K562 (cell line): ENCODE data around the gene PTGES3L. TPM values are rescaled to one million over a fixed set of nuclear protein-coding genes. Genes with fewer than 3 reads are reported as not detected.

ENCODE experiments used
- BRD4 ChIP-seq: fragments of 200-600 bp; sonication (generic); IDR thresholded peaks from 2 replicates; pipeline ENCODE4 v1.6.1; 2017; ENCODE audit warnings: inconsistent platforms
- CXXC5 ChIP-seq: fragments of 250-450 bp; sonication (Bioruptor Pico); IDR thresholded peaks from 2 replicates; pipeline ENCODE4 v1.8.0; 2022; ENCODE audit warnings: inconsistent platforms, mild to moderate bottlenecking, moderate library complexity
- E2F8 ChIP-seq: fragments of 450-650 bp; IDR thresholded peaks from 2 replicates; pipeline ENCODE4 v1.7.1; 2018; ENCODE audit warnings: mild to moderate bottlenecking, low read depth; ENCODE audit not compliant: partially characterized antibody
- ESRRB ChIP-seq: fragments of 250-450 bp; sonication (Bioruptor Pico); IDR thresholded peaks from 2 replicates; pipeline ENCODE4 v1.5.0; 2020; ENCODE audit warnings: mild to moderate bottlenecking, moderate library complexity, borderline replicate concordance
- ETV1 ChIP-seq: fragments of 450-650 bp; conservative IDR thresholded peaks from 2 replicates; pipeline ENCODE4 v1.6.1; 2016; ENCODE audit warnings: missing genetic modification characterization, control low read depth, low read depth, missing compliant biosample characterization
- ETV5 ChIP-seq: sonication (generic); formaldehyde crosslinking; IDR thresholded peaks from 2 replicates; pipeline ENCODE4 v1.4.0; 2020; ENCODE audit warnings: low read depth, mild to moderate bottlenecking, missing genetic modification reagents
- FOS ChIP-seq: IDR thresholded peaks from 3 replicates; pipeline ENCODE4 v1.6.1; 2011; ENCODE audit not compliant: insufficient read length; ENCODE audit errors: extremely low read depth
- HOXB6 ChIP-seq: fragments of 250-450 bp; sonication (Bioruptor Pico); IDR thresholded peaks from 2 replicates; pipeline ENCODE4 v1.5.1; 2022; ENCODE audit warnings: mild to moderate bottlenecking, borderline replicate concordance
- KLF16 ChIP-seq: IDR thresholded peaks from 2 replicates; pipeline ENCODE4 v1.6.1; 2016; ENCODE audit warnings: antibody characterized with exemption
- MBD2 ChIP-seq: sonication (generic); IDR thresholded peaks from 2 replicates; pipeline ENCODE4 v1.6.1; 2016; ENCODE audit warnings: low read depth, borderline replicate concordance
- POLR2G ChIP-seq: fragments of 200-400 bp; formaldehyde crosslinking; IDR thresholded peaks from 2 replicates; pipeline ENCODE4 v1.6.1; 2017; ENCODE audit warnings: low read depth, mild to moderate bottlenecking, antibody characterized with exemption, low read length, moderate library complexity
- PURB ChIP-seq: sonication (generic); formaldehyde crosslinking; IDR thresholded peaks from 2 replicates; pipeline ENCODE4 v1.9.0; 2021; ENCODE audit warnings: low read depth, mild to moderate bottlenecking, missing genetic modification reagents
- RBM34 ChIP-seq: fragments of 200-400 bp; formaldehyde crosslinking; IDR thresholded peaks from 2 replicates; pipeline ENCODE4 v1.6.1; 2018; ENCODE audit warnings: low read length, borderline replicate concordance; ENCODE audit not compliant: insufficient read depth
- RCOR1 ChIP-seq, 2 experiments: IDR thresholded peaks; 2 replicates each; pipeline ENCODE4 v1.6.1; 2012; ENCODE audit warnings: low read depth in 2 of 2, low read length in 2 of 2, borderline replicate concordance in 1 of 2, improper control_type of control experiment in 1 of 2
- SMARCA4 ChIP-seq: fragments of 450-650 bp; IDR thresholded peaks from 2 replicates; pipeline ENCODE4 v1.6.1; 2016
- SP2 ChIP-seq: IDR thresholded peaks from 2 replicates; pipeline ENCODE4 v1.6.1; 2011; ENCODE audit warnings: mild to moderate bottlenecking, low read depth, low read length, moderate library complexity; ENCODE audit not compliant: poor library complexity, severe bottlenecking; ENCODE audit errors: extremely low read depth
- TCF3 ChIP-seq: sonication (generic); formaldehyde crosslinking; IDR thresholded peaks from 2 replicates; pipeline ENCODE4 v1.4.0; 2020; ENCODE audit warnings: mild to moderate bottlenecking, missing genetic modification reagents
- TOE1 ChIP-seq, 2 experiments: fragments of 450-650 bp in 1 of 2; sonication (generic) in 1 of 2; formaldehyde crosslinking in 1 of 2; IDR thresholded peaks; 2 replicates each; pipeline versions ENCODE4 v1.7.1 to v1.8.0; 2016 to 2022; ENCODE audit warnings: borderline replicate concordance in 2 of 2, mild to moderate bottlenecking in 2 of 2, antibody characterized with exemption in 1 of 2, inconsistent platforms in 1 of 2, low read depth in 1 of 2, missing genetic modification reagents in 1 of 2, moderate library complexity in 1 of 2
- ZNF444 ChIP-seq: fragments of 250-450 bp; sonication (Bioruptor Pico); IDR thresholded peaks from 2 replicates; pipeline ENCODE4 v1.4.0; 2020; ENCODE audit warnings: mild to moderate bottlenecking, moderate library complexity
- ZNF589 ChIP-seq: fragments of 200-800 bp; sonication (Bioruptor generic); IDR thresholded peaks from 2 replicates; pipeline ENCODE4 v1.6.1; 2016; ENCODE audit warnings: low read depth, missing genetic modification characterization, missing compliant biosample characterization
- polyA plus RNA-seq, 8 experiments: library from polyadenylated mRNA; depleted of rRNA in 4 of 8; stranded (reverse) in 5 of 8; unstranded in 3 of 8; fragments of >200 nt; fragmentation: Nextera tagmentation in 2 of 8; fragmentation: Illumina TruSeq in 1 of 8; extraction: Ambion mirVana in 2 of 8; extraction: Trizol in 1 of 8; gene quantifications; 2 replicates each; pipeline versions ENCODE4 v1.2.1 to v1.2.3, GENCODE V29; 2011 to 2014; ENCODE audit warnings: inconsistent platforms in 1 of 8, missing spikeins in 1 of 8
- total RNA-seq, 7 experiments: library from RNA; depleted of rRNA in 6 of 7; stranded (reverse); fragments of >200 nt in 6 of 7; fragmentation: Illumina TruSeq in 2 of 7; extraction: Trizol in 2 of 7; gene quantifications; 2 replicates each; pipeline versions ENCODE4 v1.2.1 to v1.2.3, GENCODE V29; 2011 to 2021; ENCODE audit warnings: low replicate concordance in 1 of 7
- TF ChIP-seq, protein P1 (sequence below): sonication (generic); formaldehyde crosslinking; IDR thresholded peaks from 2 replicates; pipeline ENCODE4 v1.8.0; 2022; ENCODE audit warnings: mild to moderate bottlenecking, missing genetic modification reagents
- TF ChIP-seq, protein P2 (sequence below): sonication (generic); formaldehyde crosslinking; IDR thresholded peaks from 2 replicates; pipeline ENCODE4 v1.9.0; 2022; ENCODE audit warnings: mild to moderate bottlenecking, missing genetic modification reagents

The PTGES3L gene
- total and polyA plus RNA-seq, 9 of the 15 experiments (the other 6 are each of a cell fraction or from before 2014, with no cell fraction given): 6.0 to 16.0 (median 9.6) TPM

- peak; percentile 98 for TF ChIP-seq E2F8
- peak; percentile 89 for TF ChIP-seq TOE1 (IDR thresholded peaks at IDR 0.05; ENCODE audit: borderline replicate concordance)
- no peak for TF ChIP-seq TOE1 (CRISPR knock-in tag; IDR thresholded peaks at IDR 0.05; ENCODE audit: borderline replicate concordance, low read depth)
- TF ChIP-seq RBM34: no peak
- peak; percentile 37 for TF ChIP-seq SP2
- TF ChIP-seq KLF16: peak; percentile 18; the same call in 1 of the 2 replicates
- TF ChIP-seq CXXC5 (CRISPR knock-in tag): peak; percentile 98
- peak; percentile 70 for TF ChIP-seq SMARCA4
- TF ChIP-seq ZNF589: peak; percentile 43; the same call in 1 of the 2 replicates
- no peak for TF ChIP-seq HOXB6 (CRISPR knock-in tag)
- TF ChIP-seq ETV5 (CRISPR knock-in tag): peak; percentile 92
- TF ChIP-seq PURB (CRISPR knock-in tag): no peak
- 0 out of 2 replicates have a peak, but pooled peaks have one; percentile 27 for TF ChIP-seq TCF3 (CRISPR knock-in tag)
- TF ChIP-seq ESRRB (CRISPR knock-in tag): no peak
- TF ChIP-seq FOS: peak; percentile 17
- TF ChIP-seq POLR2G: peak; percentile 95
- TF ChIP-seq ETV1 (tag): peak; percentile 98
- TF ChIP-seq RCOR1 (IDR thresholded peaks at IDR 0.05; ENCODE audit: borderline replicate concordance in 1 of 2, low read depth in 2 of 2, low read length in 2 of 2): peak; percentile 77 to 84
- TF ChIP-seq, protein P1, sequence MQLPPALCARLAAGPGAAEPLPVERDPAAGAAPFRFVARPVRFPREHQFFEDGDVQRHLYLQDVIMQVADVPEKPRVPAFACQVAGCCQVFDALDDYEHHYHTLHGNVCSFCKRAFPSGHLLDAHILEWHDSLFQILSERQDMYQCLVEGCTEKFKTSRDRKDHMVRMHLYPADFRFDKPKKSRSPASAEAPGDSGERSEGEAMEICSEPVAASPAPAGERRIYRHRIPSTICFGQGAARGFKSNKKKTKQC (CRISPR knock-in tag): peak; percentile 56; the same call in 1 of the 2 replicates
- TF ChIP-seq, protein P2, sequence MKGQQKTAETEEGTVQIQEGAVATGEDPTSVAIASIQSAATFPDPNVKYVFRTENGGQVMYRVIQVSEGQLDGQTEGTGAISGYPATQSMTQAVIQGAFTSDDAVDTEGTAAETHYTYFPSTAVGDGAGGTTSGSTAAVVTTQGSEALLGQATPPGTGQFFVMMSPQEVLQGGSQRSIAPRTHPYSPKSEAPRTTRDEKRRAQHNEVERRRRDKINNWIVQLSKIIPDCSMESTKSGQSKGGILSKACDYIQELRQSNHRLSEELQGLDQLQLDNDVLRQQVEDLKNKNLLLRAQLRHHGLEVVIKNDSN (CRISPR knock-in tag): peak; percentile 69
- peak; percentile 93 for TF ChIP-seq BRD4
- TF ChIP-seq ZNF444 (CRISPR knock-in tag): no peak
- peak; percentile 88 for TF ChIP-seq MBD2
These were observed 18.4 kb upstream of the PTGES3L start, which contains the start of gene RPL27 (continued) for GRCh38 chr17:42997984-42998938.
